Measurements from ENCODE around the gene LKAAEAR1.
A peak's percentile ranks its signal among the peaks of the same experiment; 100 is the strongest.

LKAAEAR1 gene

DNA sequence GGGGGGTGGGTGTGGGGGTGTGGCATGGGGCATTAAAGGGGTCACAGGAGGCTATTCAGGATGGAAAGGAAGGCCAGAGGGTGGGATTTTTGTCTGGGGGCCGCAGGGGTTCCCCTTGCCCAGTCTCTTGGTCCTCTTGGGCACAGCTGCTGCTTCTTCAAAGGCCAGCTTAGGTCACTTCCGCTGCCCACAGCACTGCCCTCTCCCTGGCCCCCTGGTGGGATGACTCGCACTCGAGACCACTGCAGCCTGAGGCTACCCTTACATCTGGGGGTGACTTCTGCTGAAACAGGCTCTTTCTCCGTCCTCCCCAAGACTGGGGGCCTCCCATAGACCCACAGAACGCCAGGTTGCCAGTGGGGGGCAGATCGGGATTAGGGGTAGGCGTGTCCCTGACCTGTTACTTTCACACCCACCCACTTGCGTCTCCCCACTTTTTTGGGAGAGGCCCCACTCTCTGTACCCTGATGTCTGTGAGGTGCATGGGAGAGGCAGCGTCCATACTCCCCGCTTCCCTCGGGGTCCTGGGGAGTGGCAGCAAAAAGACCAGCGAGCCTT, 1.3 kb downstream of the LKAAEAR1 start:
- peak overlapping the region; percentile 71; the same call in 1 of the 2 replicates for H3K27ac ChIP-seq

DNA sequence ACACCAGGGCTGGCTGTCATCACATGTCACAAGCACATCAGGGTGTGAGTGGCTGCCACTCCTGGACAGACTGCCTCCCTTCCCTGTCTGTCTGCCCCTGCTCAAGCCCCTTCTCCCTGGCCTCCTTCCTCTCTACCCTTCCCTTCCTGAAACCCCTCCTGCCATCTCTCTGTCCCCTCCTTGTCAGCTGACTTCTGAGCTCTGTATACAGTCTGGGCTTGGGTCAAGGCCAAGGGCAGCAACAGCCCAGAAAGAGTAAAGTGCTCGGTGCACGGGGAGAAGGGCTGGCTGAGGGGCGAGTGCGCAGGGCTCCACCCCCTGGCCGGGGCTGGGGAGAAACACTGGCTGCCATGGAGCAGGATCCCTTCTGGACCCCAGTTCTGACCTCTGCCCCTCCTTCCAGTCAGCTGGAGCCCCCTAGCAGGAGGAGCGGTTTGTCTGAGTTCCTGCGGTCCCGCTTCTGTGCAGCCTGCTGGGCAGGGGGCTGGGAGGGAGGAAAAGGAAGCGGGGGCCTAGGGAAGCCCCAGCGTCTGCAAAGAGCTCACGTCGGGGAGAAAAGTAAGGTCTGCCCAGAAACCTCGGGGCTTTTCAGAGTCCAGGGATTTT, 2.0 kb downstream of the LKAAEAR1 start:
- no peak overlapping the region for H3K27ac ChIP-seq
- TF ChIP-seq, protein P1, sequence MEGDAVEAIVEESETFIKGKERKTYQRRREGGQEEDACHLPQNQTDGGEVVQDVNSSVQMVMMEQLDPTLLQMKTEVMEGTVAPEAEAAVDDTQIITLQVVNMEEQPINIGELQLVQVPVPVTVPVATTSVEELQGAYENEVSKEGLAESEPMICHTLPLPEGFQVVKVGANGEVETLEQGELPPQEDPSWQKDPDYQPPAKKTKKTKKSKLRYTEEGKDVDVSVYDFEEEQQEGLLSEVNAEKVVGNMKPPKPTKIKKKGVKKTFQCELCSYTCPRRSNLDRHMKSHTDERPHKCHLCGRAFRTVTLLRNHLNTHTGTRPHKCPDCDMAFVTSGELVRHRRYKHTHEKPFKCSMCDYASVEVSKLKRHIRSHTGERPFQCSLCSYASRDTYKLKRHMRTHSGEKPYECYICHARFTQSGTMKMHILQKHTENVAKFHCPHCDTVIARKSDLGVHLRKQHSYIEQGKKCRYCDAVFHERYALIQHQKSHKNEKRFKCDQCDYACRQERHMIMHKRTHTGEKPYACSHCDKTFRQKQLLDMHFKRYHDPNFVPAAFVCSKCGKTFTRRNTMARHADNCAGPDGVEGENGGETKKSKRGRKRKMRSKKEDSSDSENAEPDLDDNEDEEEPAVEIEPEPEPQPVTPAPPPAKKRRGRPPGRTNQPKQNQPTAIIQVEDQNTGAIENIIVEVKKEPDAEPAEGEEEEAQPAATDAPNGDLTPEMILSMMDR (conservative IDR thresholded peaks at IDR 0.05) = no peak

More for the DNA sequence above, 1.3 kb downstream of the LKAAEAR1 start:
- TF ChIP-seq, protein P1 (conservative IDR thresholded peaks at IDR 0.05) = no peak

DNA sequence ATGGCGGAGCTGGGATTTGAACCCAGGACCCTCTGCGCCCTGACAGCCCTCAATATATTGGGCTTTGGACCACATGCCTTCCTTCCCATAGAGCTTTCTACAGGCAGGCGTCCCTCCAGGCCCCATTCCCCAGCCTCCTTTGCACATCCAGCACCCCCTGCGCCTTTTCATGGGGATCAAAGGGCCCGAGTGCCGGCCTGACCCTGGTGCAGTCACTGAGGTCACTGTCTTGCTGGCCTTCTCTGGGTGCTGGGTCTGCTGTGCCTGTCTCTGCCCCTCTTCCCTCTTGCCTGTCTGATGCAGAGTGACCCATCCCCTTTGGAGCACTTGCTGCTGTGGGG, 2.6 kb downstream of the LKAAEAR1 start:
- H3K27ac ChIP-seq = no peak overlapping the region
- TF ChIP-seq, protein P1 (conservative IDR thresholded peaks at IDR 0.05) = no peak

GRCh38 chr20:64080813-64081623, 3.2 kb downstream of the LKAAEAR1 start:
- peak overlapping the region; percentile 91 for H3K27ac ChIP-seq
- TF ChIP-seq, protein P1 (conservative IDR thresholded peaks at IDR 0.05) = no peak

DNA sequence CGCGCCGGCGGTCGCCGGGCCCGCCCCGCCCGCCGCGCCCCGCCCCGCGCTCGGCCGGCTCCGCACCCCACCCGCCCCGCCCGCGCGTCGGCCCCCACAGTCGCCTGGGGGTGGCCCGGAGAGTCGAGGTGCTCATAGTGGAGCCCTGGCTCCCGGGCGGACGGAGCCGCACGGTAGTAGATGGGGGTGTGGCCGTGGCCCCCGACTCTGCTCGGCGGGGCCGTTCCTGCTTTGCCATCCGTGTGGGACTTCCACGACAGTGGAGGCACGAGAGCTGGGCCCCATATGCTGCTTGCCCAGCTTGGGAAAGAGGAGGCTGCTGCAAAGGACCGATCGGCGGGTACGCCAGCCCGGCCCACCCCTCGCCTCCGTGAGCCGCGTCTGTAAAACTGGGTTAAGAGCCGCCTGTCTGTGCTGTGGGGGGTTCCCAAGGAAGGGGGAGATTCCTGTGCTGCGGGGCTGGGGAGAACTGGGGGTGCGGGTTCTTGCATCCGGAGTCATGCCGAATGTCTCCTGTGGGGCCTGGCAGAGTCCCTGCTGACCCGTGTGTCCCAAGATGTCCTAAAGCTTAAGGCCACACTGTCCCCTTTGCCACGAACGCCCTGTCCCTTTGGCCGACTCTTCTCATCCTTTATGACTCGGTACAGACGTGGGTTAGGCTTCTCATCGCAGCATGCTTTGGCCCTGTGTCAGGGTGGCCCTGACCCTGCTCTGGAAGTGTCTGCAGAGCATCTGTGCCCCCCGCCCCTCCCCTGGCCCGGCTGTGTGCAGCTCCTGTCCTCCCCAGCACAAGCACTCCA, 4.0 kb downstream of the LKAAEAR1 start, which contains the start of gene OPRL1:
OPRL1 (plus strand) TSS at position 70 of the 800 bp plus-strand sequence. CDS start 12,639 bp downstream, outside the sequence.
- peak within 1 kb of the TSS; percentile 91 for H3K27ac ChIP-seq
- TF ChIP-seq, protein P1 (conservative IDR thresholded peaks at IDR 0.05) = no peak

DNA sequence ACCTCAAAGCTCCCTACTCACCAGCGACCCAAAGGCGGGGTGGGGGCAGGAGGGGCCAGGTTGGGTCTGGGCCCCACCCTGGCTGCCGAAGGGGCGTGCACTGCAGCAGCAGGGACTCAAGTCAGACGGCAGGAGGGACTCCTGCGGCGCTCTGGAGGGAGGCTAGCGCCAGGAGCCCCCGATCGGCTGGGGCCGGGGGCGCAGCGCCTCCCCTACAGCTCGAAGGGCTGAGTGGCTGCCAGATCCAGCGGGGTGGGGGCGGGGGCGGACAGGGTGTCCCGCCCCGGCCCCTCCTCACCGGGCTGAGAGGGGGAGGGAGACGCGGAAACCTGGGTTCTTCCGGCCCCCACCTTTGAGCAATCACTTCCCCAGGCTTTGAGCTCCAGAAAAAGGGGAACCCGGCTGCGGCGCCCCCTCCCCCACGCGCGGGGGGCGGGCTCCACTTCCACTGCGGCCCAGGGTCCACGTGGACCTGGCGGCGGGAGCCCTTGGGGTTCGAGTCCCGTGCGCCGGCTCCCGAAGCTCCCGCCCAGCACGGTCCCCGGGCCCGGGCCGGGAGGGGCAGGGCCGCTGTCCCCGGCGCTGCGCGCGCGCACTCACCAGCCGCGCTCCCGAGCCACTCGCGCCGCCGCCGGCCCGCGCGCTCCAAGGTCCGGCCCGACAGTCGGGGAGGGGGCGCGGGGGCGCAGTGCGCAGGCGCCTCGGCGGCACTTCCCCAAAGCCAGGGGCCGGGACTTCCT, 4.8 kb downstream of the LKAAEAR1 start, which contains the start of gene RGS19:
RGS19 (minus strand) TSS at position 246 of the 740 bp plus-strand sequence. CDS start 2,632 bp downstream, outside the sequence.
- TF ChIP-seq, protein P1 (conservative IDR thresholded peaks at IDR 0.05) = no peak
- H3K27ac ChIP-seq = peak within 1 kb of the TSS; percentile 91

Measured in VCaP (cell line).